K562 (cell line): ENCODE data around the gene NPC1L1. TPM values are rescaled to one million over a fixed set of nuclear protein-coding genes. Genes with fewer than 3 reads are reported as not detected.

Experiments used
- ATAC-seq: fragments of 200-7000 bp; cut with Tn5 transposase; 3 replicates; pipeline ENCODE4 v1.9.1; 2020; ENCODE audit warnings: moderate library complexity
- BruUV-seq: library from RNA; stranded (reverse); fragments of 400-500 nt; replicated peaks from 2 replicates; lab custom pipeline; 2021; lab: Mats Ljungman, UMichigan
- CTCF ChIA-PET: fragments of 300-600 bp; formaldehyde crosslinking; extraction: SDS; loops from one replicate; lab custom pipeline; 2021; ENCODE audit warnings: low intra/inter-chr PET ratio; lab: Yijun Ruan, JAX
- POLR2A ChIA-PET: fragments of 300-600, 350-650 bp; sonication (Branson Sonifier 250); formaldehyde crosslinking; extraction: SDS; loops from one replicate; lab custom pipeline; 2021; ENCODE audit warnings: antibody characterized with exemption, inconsistent platforms; lab: Yijun Ruan, JAX
- DNase-seq, 4 experiments: peaks; one replicate each; pipeline versions ENCODE4 v3.0.0 to v3.0.0-alpha.2; 2011 to 2018; ENCODE audit warnings: low spot score in 3 of 4, mixed read lengths in 3 of 4; ENCODE audit errors: extremely low read depth in 1 of 4
- FAIRE-seq: peaks from 2 replicates; lab custom pipeline; 2011; peaks lifted over from hg19 to GRCh38; lab: Jason Lieb, UNC
- H2AFZ ChIP-seq: 2 replicates; pipeline ENCODE4 v1.6.0; 2011; ENCODE audit warnings: low read depth, low read length, control low read depth, inconsistent platforms
- H3K27ac ChIP-seq: fragments of 200-600 bp; 3 replicates; pipeline ENCODE4 v1.8.0; 2011; ENCODE audit warnings: low read depth, mild to moderate bottlenecking, control low read depth, inconsistent platforms, low read length, moderate library complexity, mixed read lengths; ENCODE audit errors: extremely low read depth
- H3K27me3 ChIP-seq, 2 experiments: fragments of 300-600 bp in 1 of 2; 2 replicates in 1 of 2; 3 replicates in 1 of 2; pipeline versions ENCODE4 v1.6.0 to v1.8.0; 2011; ENCODE audit warnings: inconsistent platforms in 2 of 2, low read length in 2 of 2, mild to moderate bottlenecking in 1 of 2, mixed read lengths in 1 of 2, moderate library complexity in 1 of 2; ENCODE audit not compliant: control insufficient read depth in 2 of 2, insufficient read depth in 2 of 2
- H3K36me3 ChIP-seq: fragments of 300-600 bp; 3 replicates; pipeline ENCODE4 v1.8.0; 2011; ENCODE audit warnings: mild to moderate bottlenecking, low read length, inconsistent platforms; ENCODE audit not compliant: control insufficient read depth, insufficient read depth
- H3K4me1 ChIP-seq, 2 experiments: fragments of 200-600 bp in 1 of 2; replicated peaks in 1 of 2; 2 replicates in 1 of 2; 3 replicates in 1 of 2; pipeline versions ENCODE4 v1.5.1 to v1.8.0; 2011; ENCODE audit warnings: inconsistent platforms in 2 of 2, low read length in 2 of 2, mild to moderate bottlenecking in 1 of 2, mixed read lengths in 1 of 2, moderate library complexity in 1 of 2; ENCODE audit not compliant: control insufficient read depth in 2 of 2, insufficient read depth in 2 of 2
- H3K4me2 ChIP-seq: 2 replicates; pipeline ENCODE4 v1.6.1; 2011; ENCODE audit warnings: low read length, control low read depth, inconsistent platforms, mixed read lengths; ENCODE audit not compliant: insufficient read depth
- H3K4me3 ChIP-seq: fragments of 200-600 bp; sonication (generic), shearing (Covaris generic); 2 replicates; pipeline ENCODE4 v1.5.1; 2016; ENCODE audit warnings: control low read depth, inconsistent platforms
- H3K79me2 ChIP-seq: fragments of 200-600 bp; 3 replicates; pipeline ENCODE4 v1.8.0; 2011; ENCODE audit warnings: low read length, inconsistent platforms; ENCODE audit not compliant: control insufficient read depth, insufficient read depth
- H3K9ac ChIP-seq, 2 experiments: 2 replicates each; pipeline versions ENCODE4 v1.6.0 to v1.6.1; 2011; ENCODE audit warnings: low read depth in 2 of 2, low read length in 2 of 2, control low read depth in 1 of 2, inconsistent platforms in 1 of 2, mild to moderate bottlenecking in 1 of 2, mixed read lengths in 1 of 2; ENCODE audit not compliant: insufficient read depth in 1 of 2
- H3K9me1 ChIP-seq: one replicate; pipeline ENCODE4 v1.6.0; 2011; ENCODE audit warnings: inconsistent platforms, mild to moderate bottlenecking, low read length, moderate library complexity; ENCODE audit not compliant: control insufficient read depth, insufficient read depth
- H3K9me3 ChIP-seq: replicated peaks from 2 replicates; pipeline ENCODE4 v1.5.1; 2011; ENCODE audit warnings: low read depth, low read length, inconsistent platforms; ENCODE audit not compliant: control insufficient read depth, insufficient read depth
- H4K20me1 ChIP-seq: replicated peaks from 2 replicates; pipeline ENCODE4 v1.6.1; 2011; ENCODE audit warnings: low read length, inconsistent platforms, mixed read lengths; ENCODE audit not compliant: control insufficient read depth, insufficient read depth
- ARID1B ChIP-seq: fragments of 450-650 bp; IDR thresholded peaks from 2 replicates; pipeline ENCODE4 v1.6.1; 2016; ENCODE audit warnings: antibody characterized with exemption, mild to moderate bottlenecking, inconsistent platforms
- BCL6 ChIP-seq: fragments of 250-450 bp; sonication (Bioruptor Pico); IDR thresholded peaks from 2 replicates; pipeline ENCODE4 v1.4.0; 2020
- CBFA2T3 ChIP-seq: fragments of 450-650 bp; IDR thresholded peaks from 2 replicates; pipeline ENCODE4 v1.6.1; 2017
- CBX2 ChIP-seq: fragments of 200-600 bp; sonication (generic); IDR thresholded peaks from one replicate; pipeline ENCODE4 v1.6.1; 2012; ENCODE audit warnings: mild to moderate bottlenecking, low read length, inconsistent platforms; ENCODE audit not compliant: insufficient read depth, poor library complexity, severe bottlenecking
- CC2D1A ChIP-seq: fragments of 450-650 bp; IDR thresholded peaks from 2 replicates; pipeline ENCODE4 v1.6.1; 2017; ENCODE audit warnings: mild to moderate bottlenecking
- CTBP1 ChIP-seq: fragments of 450-650 bp; IDR thresholded peaks from 2 replicates; pipeline ENCODE4 v1.6.1; 2016; ENCODE audit warnings: borderline replicate concordance
- NR2C1 ChIP-seq, 2 experiments: fragments of 450-650 bp; IDR thresholded peaks; 2 replicates each; pipeline ENCODE4 v1.6.1; 2017; ENCODE audit warnings: mild to moderate bottlenecking in 2 of 2, antibody characterized with exemption in 1 of 2, inconsistent platforms in 1 of 2, missing compliant biosample characterization in 1 of 2, missing genetic modification characterization in 1 of 2
- SMARCA4 ChIP-seq: fragments of 450-650 bp; IDR thresholded peaks from 2 replicates; pipeline ENCODE4 v1.6.1; 2016
- SMARCE1 ChIP-seq: fragments of 450-650 bp; IDR thresholded peaks from 2 replicates; pipeline ENCODE4 v1.7.1; 2016; ENCODE audit warnings: mild to moderate bottlenecking
- THRAP3 ChIP-seq: fragments of 450-650 bp; IDR thresholded peaks from 2 replicates; pipeline ENCODE4 v1.6.1; 2016; ENCODE audit warnings: mild to moderate bottlenecking, inconsistent platforms, borderline replicate concordance
- ZNF766 ChIP-seq: fragments of 200-800 bp; sonication (Bioruptor generic); conservative IDR thresholded peaks from 2 replicates; pipeline ENCODE4 v1.6.1; 2016; ENCODE audit warnings: missing genetic modification characterization, missing compliant biosample characterization
- WGBS: fragments of 100-300 bp; shearing (Covaris generic); methylation state at CpG from one replicate; pipeline ENCODE4 v1.1.6; 2016; ENCODE audit warnings: low coverage, mixed read lengths; ENCODE audit not compliant: insufficient coverage; ENCODE audit errors: missing lambda C conversion rate; 5-methylcytosine and 5-hydroxymethylcytosine counted together
- in situ Hi-C: fragments of 300-500 bp; cut with MboI; formaldehyde crosslinking; loops from 4 replicates; pipeline ENCODE4 v1.15.0; 2018; ENCODE audit warnings: inconsistent platforms, mixed read lengths
- intact Hi-C: fragments of 100-400 bp; cut with micrococcal nuclease; formaldehyde crosslinking; loops from 2 replicates; pipeline ENCODE4 v1.14.2; 2022
- polyA plus RNA-seq, 8 experiments: library from polyadenylated mRNA; depleted of rRNA in 4 of 8; stranded (reverse) in 5 of 8; unstranded in 3 of 8; fragments of >200 nt; fragmentation: Nextera tagmentation in 2 of 8; fragmentation: Illumina TruSeq in 1 of 8; extraction: Ambion mirVana in 2 of 8; extraction: Trizol in 1 of 8; gene quantifications; 2 replicates each; pipeline versions ENCODE4 v1.2.1 to v1.2.3, GENCODE V29; 2011 to 2014; ENCODE audit warnings: inconsistent platforms in 1 of 8, missing spikeins in 1 of 8
- total RNA-seq, 7 experiments: library from RNA; depleted of rRNA in 6 of 7; stranded (reverse); fragments of >200 nt in 6 of 7; fragmentation: Illumina TruSeq in 2 of 7; extraction: Trizol in 2 of 7; gene quantifications; 2 replicates each; pipeline versions ENCODE4 v1.2.1 to v1.2.3, GENCODE V29; 2011 to 2021; ENCODE audit warnings: low replicate concordance in 1 of 7
- TF ChIP-seq, protein P1 (sequence below), 2 experiments: fragments of 450-650 bp in 1 of 2; sonication (generic) in 1 of 2; formaldehyde crosslinking; conservative IDR thresholded peaks; 2 replicates each; pipeline versions ENCODE4 v1.4.0 to v1.8.1; 2020 to 2022; ENCODE audit warnings: mild to moderate bottlenecking in 1 of 2, missing genetic modification reagents in 1 of 2
- TF ChIP-seq, protein P2 (sequence below): fragments of 250-450 bp; sonication (Bioruptor Pico); IDR thresholded peaks from 2 replicates; pipeline ENCODE4 v1.8.0; 2021; ENCODE audit warnings: moderate library complexity, mild to moderate bottlenecking, inconsistent platforms
- TF ChIP-seq, protein P3 (sequence below): sonication (generic); IDR thresholded peaks from 2 replicates; pipeline ENCODE4 v1.6.1; 2016

The NPC1L1 gene
- total and polyA plus RNA-seq, 9 of the 15 experiments (the other 6 are each of a cell fraction or from before 2014, with no cell fraction given), result 0.01 to 0.18 (median 0.07) TPM; not detected in 4

DNA sequence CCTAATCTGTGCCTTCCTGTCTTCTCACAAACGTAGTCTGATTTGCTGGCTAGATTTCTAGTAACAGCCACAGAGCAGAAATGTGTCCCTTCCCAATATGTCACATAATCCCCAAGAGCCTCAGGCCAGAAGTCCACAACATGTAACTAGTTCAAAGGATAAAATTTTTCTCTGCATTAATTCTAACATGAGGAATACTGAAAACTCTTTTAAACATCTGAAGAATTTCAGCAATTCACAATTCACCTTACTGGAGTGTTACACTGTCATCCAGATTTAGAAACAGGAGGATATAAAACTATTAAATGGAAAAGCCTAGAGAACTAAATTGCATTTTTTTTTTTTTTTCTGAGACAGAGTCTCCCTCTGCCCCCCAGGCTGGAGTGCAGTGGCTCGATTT is 35.1 kb upstream of the NPC1L1 start:
- ATAC-seq, result no peak
- intact Hi-C loops (no loop called here), in situ Hi-C loops (no loop called here)
- POLR2A ChIA-PET, result interaction anchor here (1.0 to 4.3 kb wide), 2 partner anchors 11 kb away, joined by 4 to 38 read pairs; no protein-coding TSS in a partner anchor
- H3K4me3 ChIP-seq, result no peak overlapping the region
- no peak overlapping the region for H2AFZ ChIP-seq
- peaks cover 67% of the 10 kb centered on the region for H3K36me3 ChIP-seq
- H4K20me1 ChIP-seq, result no peaks in the 10 kb centered on the region
- H3K27ac ChIP-seq, result no peak overlapping the region
- no peak for DNase-seq
- no peak for TF ChIP-seq CBFA2T3
- no peak for TF ChIP-seq BCL6
- TF ChIP-seq, protein P1, sequence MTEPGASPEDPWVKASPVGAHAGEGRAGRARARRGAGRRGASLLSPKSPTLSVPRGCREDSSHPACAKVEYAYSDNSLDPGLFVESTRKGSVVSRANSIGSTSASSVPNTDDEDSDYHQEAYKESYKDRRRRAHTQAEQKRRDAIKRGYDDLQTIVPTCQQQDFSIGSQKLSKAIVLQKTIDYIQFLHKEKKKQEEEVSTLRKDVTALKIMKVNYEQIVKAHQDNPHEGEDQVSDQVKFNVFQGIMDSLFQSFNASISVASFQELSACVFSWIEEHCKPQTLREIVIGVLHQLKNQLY (CRISPR knock-in tag; conservative IDR thresholded peaks at IDR 0.05), result no peak
- TF ChIP-seq CTBP1, result no peak
- H3K9me1 ChIP-seq, result no peaks in the 10 kb centered on the region
- CTCF ChIA-PET, result no interaction called here
- BruUV-seq, result no TSS peak
- FAIRE-seq, result no peak
- H3K4me2 ChIP-seq, result no peak overlapping the region
- H3K9me3 ChIP-seq, result no peaks in the 10 kb centered on the region
- no peaks in the 10 kb centered on the region for H3K27me3 ChIP-seq
- peaks cover 24 to 26% of the 10 kb centered on the region in 2 experiments; a peak in 4 of 5 replicates for H3K4me1 ChIP-seq
- no peak overlapping the region for H3K9ac ChIP-seq
- peaks cover 58% of the 10 kb centered on the region for H3K79me2 ChIP-seq
- 77% methylated on average over 2 of the region's 2 CpGs for WGBS

DNA sequence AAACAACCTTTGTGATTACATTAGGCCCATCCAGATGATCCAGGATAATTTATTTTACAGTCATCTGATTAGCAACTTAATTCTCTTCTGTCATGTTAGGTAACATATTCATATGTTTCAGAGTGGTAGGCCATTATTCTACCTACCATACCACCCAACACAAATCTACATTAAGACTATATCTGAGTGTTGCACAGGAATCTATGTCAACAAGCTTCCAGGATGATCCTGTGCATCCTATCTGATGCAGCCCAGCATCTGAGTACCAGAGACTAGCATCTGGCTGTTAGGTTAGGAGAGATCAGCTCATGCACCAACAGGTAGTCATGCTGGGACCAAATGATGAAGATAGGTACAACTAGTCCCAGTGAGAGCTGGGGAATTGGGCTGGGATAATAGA is 33.9 kb upstream of the NPC1L1 start:
- H3K9ac ChIP-seq, result peak overlapping the region; percentile 97 to 98; a peak in 2 of 4 replicates
- no peaks in the 10 kb centered on the region for H3K27me3 ChIP-seq
- no peaks in the 10 kb centered on the region for H3K9me3 ChIP-seq
- ChIA-PET POLR2A (interaction anchor here (0.6 to 4.3 kb wide), 6 partner anchors 10 to 273 kb away, joined by 3 to 38 read pairs (median 4); partner anchors contain the start of gene H2AZ2), CTCF (no interaction called here)
- in situ Hi-C loops (no loop called here), intact Hi-C loops (no loop called here)
- peak overlapping the region; percentile 97 for H3K4me2 ChIP-seq
- H2AFZ ChIP-seq, result no peak overlapping the region
- peaks cover 18 to 19% of the 10 kb centered on the region in 2 experiments; a peak in 4 of 5 replicates for H3K4me1 ChIP-seq
- H3K27ac ChIP-seq, result 0 out of 3 replicates have a peak overlapping the region, but pooled peaks have one; percentile 85
- DNase-seq (peak in 1 of 4 experiments; percentile 14), ATAC-seq (no peak), FAIRE-seq (no peak)
- no TSS peak for BruUV-seq
- no peaks in the 10 kb centered on the region for H3K9me1 ChIP-seq
- H4K20me1 ChIP-seq, result no peaks in the 10 kb centered on the region
- peaks cover 69% of the 10 kb centered on the region for H3K36me3 ChIP-seq
- H3K4me3 ChIP-seq, result peak overlapping the region; percentile 75
- H3K79me2 ChIP-seq, result peaks cover 59% of the 10 kb centered on the region
- TF ChIP-seq ZNF766 (CRISPR knock-in tag) (no peak), NR2C1 (IDR thresholded peaks at IDR 0.05) (no peak), NR2C1 (tag; IDR thresholded peaks at IDR 0.05) (no peak), CBX2 (no peak), SMARCA4 (no peak), SMARCE1 (no peak), CC2D1A (no peak), ARID1B (no peak), THRAP3 (no peak)
- TF ChIP-seq, protein P2, sequence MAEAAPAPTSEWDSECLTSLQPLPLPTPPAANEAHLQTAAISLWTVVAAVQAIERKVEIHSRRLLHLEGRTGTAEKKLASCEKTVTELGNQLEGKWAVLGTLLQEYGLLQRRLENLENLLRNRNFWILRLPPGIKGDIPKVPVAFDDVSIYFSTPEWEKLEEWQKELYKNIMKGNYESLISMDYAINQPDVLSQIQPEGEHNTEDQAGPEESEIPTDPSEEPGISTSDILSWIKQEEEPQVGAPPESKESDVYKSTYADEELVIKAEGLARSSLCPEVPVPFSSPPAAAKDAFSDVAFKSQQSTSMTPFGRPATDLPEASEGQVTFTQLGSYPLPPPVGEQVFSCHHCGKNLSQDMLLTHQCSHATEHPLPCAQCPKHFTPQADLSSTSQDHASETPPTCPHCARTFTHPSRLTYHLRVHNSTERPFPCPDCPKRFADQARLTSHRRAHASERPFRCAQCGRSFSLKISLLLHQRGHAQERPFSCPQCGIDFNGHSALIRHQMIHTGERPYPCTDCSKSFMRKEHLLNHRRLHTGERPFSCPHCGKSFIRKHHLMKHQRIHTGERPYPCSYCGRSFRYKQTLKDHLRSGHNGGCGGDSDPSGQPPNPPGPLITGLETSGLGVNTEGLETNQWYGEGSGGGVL (CRISPR knock-in tag), result no peak
- TF ChIP-seq, protein P3, sequence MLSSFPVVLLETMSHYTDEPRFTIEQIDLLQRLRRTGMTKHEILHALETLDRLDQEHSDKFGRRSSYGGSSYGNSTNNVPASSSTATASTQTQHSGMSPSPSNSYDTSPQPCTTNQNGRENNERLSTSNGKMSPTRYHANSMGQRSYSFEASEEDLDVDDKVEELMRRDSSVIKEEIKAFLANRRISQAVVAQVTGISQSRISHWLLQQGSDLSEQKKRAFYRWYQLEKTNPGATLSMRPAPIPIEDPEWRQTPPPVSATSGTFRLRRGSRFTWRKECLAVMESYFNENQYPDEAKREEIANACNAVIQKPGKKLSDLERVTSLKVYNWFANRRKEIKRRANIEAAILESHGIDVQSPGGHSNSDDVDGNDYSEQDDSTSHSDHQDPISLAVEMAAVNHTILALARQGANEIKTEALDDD, result no peak
